ENCODE data around the gene GNAL. TPM values are rescaled to one million over a fixed set of nuclear protein-coding genes. Genes with fewer than 3 reads are reported as not detected.

Gene GNAL
- total and polyA plus RNA-seq, 2 donors from 2014 or later: 1.8 to 9.7 TPM

- H3K4me1 ChIP-seq (ENCODE audit: control insufficient read depth in 2 of 3, insufficient read depth in 2 of 3, low read depth in 1 of 3, low read length in 3 of 3): peaks cover 3 to 15% (median 10%) of the 10 kb centered on the region in 3 donors
- H3K27ac ChIP-seq (ENCODE audit: low read depth in 2 of 2, low read length in 2 of 2): peak overlapping the region in 1 of 2 donors; percentile 11
- FAIRE-seq (no peak), DNase-seq (no peak)
- H3K9ac ChIP-seq (ENCODE audit: low read length in 3 of 3): peak overlapping the region in 1 of 3 donors; percentile 12
- H3K9me3 ChIP-seq (ENCODE audit: control insufficient read depth in 2 of 3, insufficient read depth in 1 of 3, low read length in 3 of 3): no peaks in the 10 kb centered on the region
- no peak for TF ChIP-seq CTCF (IDR thresholded peaks at IDR 0.05; ENCODE audit: borderline replicate concordance, extremely low read depth, insufficient read depth)
- H3K36me3 ChIP-seq (ENCODE audit: control insufficient read depth in 2 of 3, insufficient read depth in 3 of 3, low read length in 3 of 3): peaks cover 0 to 7% (median 4%) of the 10 kb centered on the region in 3 donors
- no peaks in the 10 kb centered on the region for H3K27me3 ChIP-seq (ENCODE audit: control insufficient read depth, insufficient read depth, low read length)
- intact Hi-C loops (cut with DNase I): no loop called here
- H3K4me3 ChIP-seq (ENCODE audit: low read length in 3 of 3): no peak overlapping the region
Observed at GRCh38 chr18:11905613-11906012, 216.5 kb downstream of the GNAL start.

GRCh38 chr18:11906176-11906575, 217.1 kb downstream of the GNAL start:
- intact Hi-C loops (cut with DNase I): no loop called here
- peak overlapping the region in 1 of 3 donors; percentile 12 for H3K9ac ChIP-seq (ENCODE audit: low read length in 3 of 3)
- no peaks in the 10 kb centered on the region for H3K9me3 ChIP-seq (ENCODE audit: control insufficient read depth in 2 of 3, insufficient read depth in 1 of 3, low read length in 3 of 3)
- H3K4me1 ChIP-seq (ENCODE audit: control insufficient read depth in 2 of 3, insufficient read depth in 2 of 3, low read depth in 1 of 3, low read length in 3 of 3): peaks cover 3 to 15% (median 10%) of the 10 kb centered on the region in 3 donors
- no peaks in the 10 kb centered on the region for H3K27me3 ChIP-seq (ENCODE audit: control insufficient read depth, insufficient read depth, low read length)
- FAIRE-seq: peak; percentile 56
- no peak overlapping the region for H3K27ac ChIP-seq (ENCODE audit: low read depth in 2 of 2, low read length in 2 of 2)
- no peak overlapping the region for H3K4me3 ChIP-seq (ENCODE audit: low read length in 3 of 3)
- no peak for TF ChIP-seq CTCF (IDR thresholded peaks at IDR 0.05; ENCODE audit: borderline replicate concordance, extremely low read depth, insufficient read depth)
- peaks cover 0 to 7% (median 4%) of the 10 kb centered on the region in 3 donors for H3K36me3 ChIP-seq (ENCODE audit: control insufficient read depth in 2 of 3, insufficient read depth in 3 of 3, low read length in 3 of 3)
- peak in 1 of 5 donors; percentile 13 for DNase-seq

- peak overlapping the region in 1 of 3 donors; percentile 94 for H3K9ac ChIP-seq (ENCODE audit: low read length in 3 of 3)
- no peak overlapping the region for H3K27ac ChIP-seq (ENCODE audit: low read depth in 2 of 2, low read length in 2 of 2)
- peak in 1 of 5 donors; percentile 21 for DNase-seq
- no peak for TF ChIP-seq CTCF (IDR thresholded peaks at IDR 0.05; ENCODE audit: borderline replicate concordance, extremely low read depth, insufficient read depth)
- FAIRE-seq: no peak
- peaks cover 3 to 15% (median 10%) of the 10 kb centered on the region in 3 donors for H3K4me1 ChIP-seq (ENCODE audit: control insufficient read depth in 2 of 3, insufficient read depth in 2 of 3, low read depth in 1 of 3, low read length in 3 of 3)
- intact Hi-C loops (cut with DNase I): no loop called here
- H3K36me3 ChIP-seq (ENCODE audit: control insufficient read depth in 2 of 3, insufficient read depth in 3 of 3, low read length in 3 of 3): peaks cover 0 to 5% (median 4%) of the 10 kb centered on the region in 3 donors
- H3K4me3 ChIP-seq (ENCODE audit: low read length in 3 of 3): peak overlapping the region; percentile 77 to 96 (median 82)
- no peaks in the 10 kb centered on the region for H3K27me3 ChIP-seq (ENCODE audit: control insufficient read depth, insufficient read depth, low read length)
- no peaks in the 10 kb centered on the region for H3K9me3 ChIP-seq (ENCODE audit: control insufficient read depth in 2 of 3, insufficient read depth in 1 of 3, low read length in 3 of 3)
Observed at GRCh38 chr18:11906926-11907874, 218.1 kb downstream of the GNAL start.

All from kidney (tissue), 14 donors.